GM06990 (cell line): Measurements from ENCODE around the gene RPP40.

ENCODE experiments used
- DNase-seq: peaks from one replicate; pipeline ENCODE4 v3.0.0-alpha.2; 2011; ENCODE audit not compliant: insufficient read length; ENCODE audit errors: extremely low read depth
- H3K27me3 ChIP-seq: replicated peaks from 2 replicates; pipeline ENCODE4 v1.6.0; 2011; ENCODE audit warnings: low read length; ENCODE audit not compliant: control insufficient read depth, insufficient read depth
- H3K36me3 ChIP-seq: 2 replicates; pipeline ENCODE4 v1.5.1; 2011; ENCODE audit warnings: low read length; ENCODE audit not compliant: control insufficient read depth, insufficient read depth
- H3K4me3 ChIP-seq: replicated peaks from 2 replicates; pipeline ENCODE4 v1.5.1; 2011; ENCODE audit warnings: low read depth, mild to moderate bottlenecking, control low read depth, low read length
- TF ChIP-seq, protein P1 (sequence below): IDR thresholded peaks from 2 replicates; pipeline ENCODE4 v1.5.1; 2011; ENCODE audit warnings: low read length, control low read depth, mild to moderate bottlenecking, inconsistent platforms; ENCODE audit not compliant: insufficient read depth, poor library complexity, severe bottlenecking

RPP40 gene

DNA sequence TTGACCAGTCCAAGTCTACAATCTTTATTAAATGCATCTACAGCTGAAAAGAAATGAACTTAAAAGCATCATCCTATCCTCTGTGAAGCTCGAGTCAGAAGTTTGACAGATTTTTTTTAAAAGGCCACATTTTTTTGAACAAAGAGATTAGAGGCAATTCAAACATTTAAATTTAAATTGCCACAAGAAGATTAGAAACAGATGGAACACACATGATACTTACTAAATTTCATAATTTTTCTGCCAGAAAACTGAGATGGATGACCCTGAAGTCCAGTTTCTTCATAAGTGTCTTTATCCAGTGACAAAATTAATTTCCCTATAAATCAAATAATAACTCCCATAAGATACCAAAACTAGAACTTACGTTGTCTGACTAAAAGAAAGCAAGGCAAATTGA is 4.3 kb downstream of the RPP40 start:
- DNase-seq = no peak
- Histone ChIP-seq H3K36me3 (peaks cover 1% of the 10 kb centered on the region; the same call in 1 of the 2 replicates), H3K27me3 (no peaks in the 10 kb centered on the region), H3K4me3 (no peak overlapping the region)
- TF ChIP-seq, protein P1, sequence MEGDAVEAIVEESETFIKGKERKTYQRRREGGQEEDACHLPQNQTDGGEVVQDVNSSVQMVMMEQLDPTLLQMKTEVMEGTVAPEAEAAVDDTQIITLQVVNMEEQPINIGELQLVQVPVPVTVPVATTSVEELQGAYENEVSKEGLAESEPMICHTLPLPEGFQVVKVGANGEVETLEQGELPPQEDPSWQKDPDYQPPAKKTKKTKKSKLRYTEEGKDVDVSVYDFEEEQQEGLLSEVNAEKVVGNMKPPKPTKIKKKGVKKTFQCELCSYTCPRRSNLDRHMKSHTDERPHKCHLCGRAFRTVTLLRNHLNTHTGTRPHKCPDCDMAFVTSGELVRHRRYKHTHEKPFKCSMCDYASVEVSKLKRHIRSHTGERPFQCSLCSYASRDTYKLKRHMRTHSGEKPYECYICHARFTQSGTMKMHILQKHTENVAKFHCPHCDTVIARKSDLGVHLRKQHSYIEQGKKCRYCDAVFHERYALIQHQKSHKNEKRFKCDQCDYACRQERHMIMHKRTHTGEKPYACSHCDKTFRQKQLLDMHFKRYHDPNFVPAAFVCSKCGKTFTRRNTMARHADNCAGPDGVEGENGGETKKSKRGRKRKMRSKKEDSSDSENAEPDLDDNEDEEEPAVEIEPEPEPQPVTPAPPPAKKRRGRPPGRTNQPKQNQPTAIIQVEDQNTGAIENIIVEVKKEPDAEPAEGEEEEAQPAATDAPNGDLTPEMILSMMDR = no peak

GRCh38 chr6:4997862-4998261 is 6.0 kb downstream of the RPP40 start:
- no peak for DNase-seq
- Histone ChIP-seq H3K36me3 (peaks cover 1% of the 10 kb centered on the region; the same call in 1 of the 2 replicates), H3K4me3 (no peak overlapping the region), H3K27me3 (no peaks in the 10 kb centered on the region)
- TF ChIP-seq, protein P1 = no peak

- TF ChIP-seq, protein P1 = no peak
- Histone ChIP-seq H3K36me3 (peaks cover 1% of the 10 kb centered on the region; the same call in 1 of the 2 replicates), H3K4me3 (no peak overlapping the region), H3K27me3 (no peaks in the 10 kb centered on the region)
- no peak for DNase-seq
These were observed 9.1 kb downstream of the RPP40 start for GRCh38 chr6:4994741-4995140.

GRCh38 chr6:4987432-4987831 is 16.4 kb downstream of the RPP40 start:
- H3K36me3 ChIP-seq = no peaks in the 10 kb centered on the region
- TF ChIP-seq, protein P1 = no peak
- DNase-seq = no peak
- H3K4me3 ChIP-seq = no peak overlapping the region
- no peaks in the 10 kb centered on the region for H3K27me3 ChIP-seq

- H3K27me3 ChIP-seq = no peaks in the 10 kb centered on the region
- TF ChIP-seq, protein P1 = no peak
- no peak overlapping the region for H3K4me3 ChIP-seq
- DNase-seq = no peak
- H3K36me3 ChIP-seq = no peaks in the 10 kb centered on the region
These were observed 16.8 kb downstream of the RPP40 start for GRCh38 chr6:4986999-4987398.

DNA sequence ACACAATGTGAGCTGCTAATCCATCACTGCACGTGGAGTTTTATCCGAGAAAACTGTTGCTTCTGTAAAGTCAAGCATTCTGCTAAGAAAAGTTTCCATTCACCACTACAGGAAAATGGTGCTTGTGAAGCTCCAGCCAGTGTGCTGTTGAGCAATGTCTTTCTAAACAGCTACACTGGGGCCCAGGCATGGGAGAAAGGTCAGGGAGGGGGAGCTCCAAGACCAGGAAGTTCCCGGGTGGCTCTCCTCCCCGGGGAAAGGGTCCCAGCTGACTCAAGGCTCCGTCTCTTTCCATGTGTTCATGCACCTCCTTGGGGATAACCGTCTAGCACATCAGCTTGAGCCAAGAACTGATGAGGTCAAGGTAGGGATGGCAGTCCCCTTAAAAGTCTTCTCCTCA is 20.5 kb downstream of the RPP40 start:
- no peak for DNase-seq
- TF ChIP-seq, protein P1 = no peak
- no peak overlapping the region for H3K4me3 ChIP-seq

More for the DNA sequence above, 20.5 kb downstream of the RPP40 start:
- H3K36me3 ChIP-seq = no peaks in the 10 kb centered on the region
- H3K27me3 ChIP-seq = no peaks in the 10 kb centered on the region
